Measurements from ENCODE around the gene UST. TPM values are rescaled to one million over a fixed set of nuclear protein-coding genes. Genes with fewer than 3 reads are reported as not detected.
A peak's percentile ranks its signal among the peaks of the same experiment; 100 is the strongest.

The UST gene
- total RNA-seq, 4 donors from 2014 or later: 2.3 to 8.4 (median 2.8) TPM

DNA sequence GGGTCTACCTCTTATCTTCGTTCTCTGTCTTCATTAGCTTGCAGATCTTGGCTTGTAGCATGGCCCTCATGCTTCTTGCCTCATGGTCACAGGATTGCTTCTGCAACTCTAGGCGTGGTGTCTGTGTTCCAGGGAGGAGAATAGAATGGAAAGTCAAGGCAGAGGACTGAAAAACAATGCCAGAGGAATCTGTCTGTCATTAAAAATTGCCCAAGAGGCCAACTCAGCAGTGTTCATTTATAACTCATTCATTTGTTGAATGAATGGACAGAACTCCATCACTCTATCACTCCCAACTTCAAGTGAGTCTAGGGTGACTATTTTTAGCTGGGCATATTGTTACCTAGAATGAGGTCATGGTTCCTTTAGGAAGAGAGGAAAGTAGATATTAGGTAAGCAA lies 179.6 kb downstream of the UST start:
- Histone ChIP-seq H3K36me3 (no peaks in the 10 kb centered on the region), H3K27ac (no peak overlapping the region), H3K4me3 (no peak overlapping the region), H3K27me3 (no peaks in the 10 kb centered on the region), H3K4me1 (no peaks in the 10 kb centered on the region), H3K9me3 (no peaks in the 10 kb centered on the region)
- peak in 1 of 2 donors; percentile 74 for ATAC-seq
- in situ Hi-C loops (cut with MboI; ENCODE audit: low sequenced_read_pairs in 4 of 4) (no loop called here), intact Hi-C loops (cut with DNase I; ENCODE audit: low total_unique reads) (no loop called here)
- no peak for TF ChIP-seq POLR2A (IDR thresholded peaks at IDR 0.05)
- TF ChIP-seq, protein P1, sequence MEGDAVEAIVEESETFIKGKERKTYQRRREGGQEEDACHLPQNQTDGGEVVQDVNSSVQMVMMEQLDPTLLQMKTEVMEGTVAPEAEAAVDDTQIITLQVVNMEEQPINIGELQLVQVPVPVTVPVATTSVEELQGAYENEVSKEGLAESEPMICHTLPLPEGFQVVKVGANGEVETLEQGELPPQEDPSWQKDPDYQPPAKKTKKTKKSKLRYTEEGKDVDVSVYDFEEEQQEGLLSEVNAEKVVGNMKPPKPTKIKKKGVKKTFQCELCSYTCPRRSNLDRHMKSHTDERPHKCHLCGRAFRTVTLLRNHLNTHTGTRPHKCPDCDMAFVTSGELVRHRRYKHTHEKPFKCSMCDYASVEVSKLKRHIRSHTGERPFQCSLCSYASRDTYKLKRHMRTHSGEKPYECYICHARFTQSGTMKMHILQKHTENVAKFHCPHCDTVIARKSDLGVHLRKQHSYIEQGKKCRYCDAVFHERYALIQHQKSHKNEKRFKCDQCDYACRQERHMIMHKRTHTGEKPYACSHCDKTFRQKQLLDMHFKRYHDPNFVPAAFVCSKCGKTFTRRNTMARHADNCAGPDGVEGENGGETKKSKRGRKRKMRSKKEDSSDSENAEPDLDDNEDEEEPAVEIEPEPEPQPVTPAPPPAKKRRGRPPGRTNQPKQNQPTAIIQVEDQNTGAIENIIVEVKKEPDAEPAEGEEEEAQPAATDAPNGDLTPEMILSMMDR (IDR thresholded peaks at IDR 0.05 in 4 of 5, conservative IDR thresholded peaks at IDR 0.05 in 1 of 5): no peak
- peak in 1 of 2 donors; percentile 18 for DNase-seq

DNA sequence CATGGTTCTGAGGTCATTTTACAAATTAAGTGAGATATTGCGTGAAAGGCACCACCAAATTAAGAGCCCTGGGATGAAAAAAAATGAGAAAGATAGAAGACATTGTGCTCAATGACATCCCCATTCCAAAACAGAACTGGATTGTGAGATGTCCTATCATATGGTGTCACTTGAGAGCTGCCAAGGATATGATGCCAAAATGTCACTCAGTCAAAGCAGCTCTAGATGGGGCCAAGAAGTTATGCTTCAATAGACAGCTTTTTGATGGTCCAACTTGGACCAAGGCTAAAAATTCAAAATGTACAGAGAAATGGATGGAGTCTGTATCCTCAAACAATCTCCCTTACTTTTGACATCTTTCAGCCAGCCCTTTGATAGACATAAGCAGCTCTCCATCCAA lies 180.8 kb downstream of the UST start:
- no peaks in the 10 kb centered on the region for H3K36me3 ChIP-seq
- ATAC-seq: no peak
- no peak for DNase-seq
- H3K4me1 ChIP-seq: no peaks in the 10 kb centered on the region
- intact Hi-C loops (cut with DNase I; ENCODE audit: low total_unique reads): no loop called here
- in situ Hi-C loops (cut with MboI; ENCODE audit: low sequenced_read_pairs in 4 of 4): no loop called here
- no peaks in the 10 kb centered on the region for H3K27me3 ChIP-seq
- no peak overlapping the region for H3K4me3 ChIP-seq
- H3K9me3 ChIP-seq: no peaks in the 10 kb centered on the region
- H3K27ac ChIP-seq: no peak overlapping the region
- TF ChIP-seq POLR2A (IDR thresholded peaks at IDR 0.05): no peak
- TF ChIP-seq, protein P1 (IDR thresholded peaks at IDR 0.05 in 4 of 5, conservative IDR thresholded peaks at IDR 0.05 in 1 of 5): no peak

DNA sequence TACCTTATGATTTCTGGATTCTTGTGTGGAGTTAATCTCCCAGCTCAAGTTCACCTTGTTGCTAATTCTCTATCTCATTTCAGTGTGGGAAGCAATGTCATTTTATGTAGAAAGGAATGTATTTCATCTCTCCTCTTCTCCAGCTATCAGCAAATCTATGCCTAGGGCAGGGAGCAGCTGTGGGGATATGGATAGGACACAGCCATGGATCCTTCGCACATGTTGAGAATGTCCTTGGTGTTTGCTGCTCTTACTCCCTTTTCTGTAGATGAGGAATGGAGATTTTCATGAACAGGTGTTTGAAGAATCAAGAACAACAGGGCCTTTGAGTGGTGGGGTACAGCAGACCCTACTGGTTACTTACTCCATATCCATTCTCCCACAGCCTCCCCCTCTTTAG lies 182.0 kb downstream of the UST start:
- Histone ChIP-seq H3K9me3 (no peaks in the 10 kb centered on the region), H3K27me3 (no peaks in the 10 kb centered on the region), H3K4me3 (no peak overlapping the region), H3K27ac (no peak overlapping the region), H3K36me3 (no peaks in the 10 kb centered on the region), H3K4me1 (no peaks in the 10 kb centered on the region)
- in situ Hi-C loops (cut with MboI; ENCODE audit: low sequenced_read_pairs in 4 of 4) (no loop called here), intact Hi-C loops (cut with DNase I; ENCODE audit: low total_unique reads) (no loop called here)
- DNase-seq (no peak), ATAC-seq (no peak)
- TF ChIP-seq, protein P1 (IDR thresholded peaks at IDR 0.05 in 4 of 5, conservative IDR thresholded peaks at IDR 0.05 in 1 of 5): no peak
- no peak for TF ChIP-seq POLR2A (IDR thresholded peaks at IDR 0.05)

DNA sequence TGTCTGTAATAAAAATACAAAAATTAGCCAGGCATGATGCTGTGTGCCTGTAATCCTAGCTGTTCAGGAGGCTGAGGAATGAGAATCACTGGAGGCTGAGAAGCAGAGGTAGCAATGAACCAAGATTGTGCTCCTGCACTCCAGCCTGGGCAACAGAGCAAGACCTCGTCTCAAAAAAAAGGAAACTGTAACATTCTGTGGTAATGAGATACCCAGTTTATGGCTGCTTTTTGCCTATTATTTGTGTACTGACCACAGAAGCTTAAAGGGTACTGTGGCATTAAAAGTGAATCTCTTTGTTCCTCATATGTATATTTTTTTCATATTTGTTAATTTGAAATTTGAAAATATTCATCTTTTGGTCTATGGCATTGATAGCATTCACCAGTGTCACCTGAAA lies 185.4 kb downstream of the UST start:
- Histone ChIP-seq H3K9me3 (no peaks in the 10 kb centered on the region), H3K4me3 (no peak overlapping the region), H3K4me1 (no peaks in the 10 kb centered on the region), H3K27ac (no peak overlapping the region), H3K36me3 (no peaks in the 10 kb centered on the region), H3K27me3 (no peaks in the 10 kb centered on the region)
- in situ Hi-C loops (cut with MboI; ENCODE audit: low sequenced_read_pairs in 4 of 4): no loop called here
- ATAC-seq: no peak
- no peak for DNase-seq
- TF ChIP-seq POLR2A (IDR thresholded peaks at IDR 0.05): no peak
- TF ChIP-seq, protein P1 (IDR thresholded peaks at IDR 0.05 in 4 of 5, conservative IDR thresholded peaks at IDR 0.05 in 1 of 5): no peak
- intact Hi-C loops (cut with DNase I; ENCODE audit: low total_unique reads): no loop called here

DNA sequence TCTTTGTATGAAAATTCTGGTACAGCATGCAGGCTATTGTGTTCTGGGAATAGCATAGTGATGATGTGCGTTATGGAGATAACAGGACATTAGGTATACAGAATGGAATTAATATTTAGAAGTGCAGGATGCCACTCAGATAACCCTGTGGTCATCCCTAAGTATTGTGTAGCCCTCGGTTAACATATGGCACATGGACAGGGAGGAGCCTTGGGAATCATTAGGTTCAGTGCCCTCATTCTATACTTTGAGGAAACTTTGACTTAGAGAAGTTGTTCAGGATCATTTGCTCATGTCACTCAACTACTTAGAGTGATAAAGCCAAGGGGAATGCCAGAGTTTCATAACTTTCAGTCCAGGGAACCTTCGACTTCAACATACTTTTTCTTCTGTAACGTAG lies 185.9 kb downstream of the UST start:
- in situ Hi-C loops (cut with MboI; ENCODE audit: low sequenced_read_pairs in 4 of 4): no loop called here

More for the DNA sequence above, 185.9 kb downstream of the UST start:
- intact Hi-C loops (cut with DNase I; ENCODE audit: low total_unique reads): no loop called here
- H3K4me3 ChIP-seq: no peak overlapping the region
- H3K4me1 ChIP-seq: no peaks in the 10 kb centered on the region
- H3K9me3 ChIP-seq: no peaks in the 10 kb centered on the region
- H3K27me3 ChIP-seq: no peaks in the 10 kb centered on the region
- no peaks in the 10 kb centered on the region for H3K36me3 ChIP-seq
- ATAC-seq: no peak
- no peak overlapping the region for H3K27ac ChIP-seq
- TF ChIP-seq POLR2A (IDR thresholded peaks at IDR 0.05): no peak
- TF ChIP-seq, protein P1 (IDR thresholded peaks at IDR 0.05 in 4 of 5, conservative IDR thresholded peaks at IDR 0.05 in 1 of 5): no peak
- DNase-seq: no peak

Data from gastrocnemius medialis (tissue), 4 donors.